ENCODE data around the gene GOLGA6L10. TPM values are rescaled to one million over a fixed set of nuclear protein-coding genes. Genes with fewer than 3 reads are reported as not detected.
"Not testable (repeated sequence)": the region's sequence is repeated elsewhere in the genome, so short reads cannot be mapped to it uniquely, and the experiment has no call there.

The GOLGA6L10 gene
- polyA plus RNA-seq, 2 of the 4 experiments (the other 2 are of a cell fraction) = 0.84 to 0.98 TPM

DNA sequence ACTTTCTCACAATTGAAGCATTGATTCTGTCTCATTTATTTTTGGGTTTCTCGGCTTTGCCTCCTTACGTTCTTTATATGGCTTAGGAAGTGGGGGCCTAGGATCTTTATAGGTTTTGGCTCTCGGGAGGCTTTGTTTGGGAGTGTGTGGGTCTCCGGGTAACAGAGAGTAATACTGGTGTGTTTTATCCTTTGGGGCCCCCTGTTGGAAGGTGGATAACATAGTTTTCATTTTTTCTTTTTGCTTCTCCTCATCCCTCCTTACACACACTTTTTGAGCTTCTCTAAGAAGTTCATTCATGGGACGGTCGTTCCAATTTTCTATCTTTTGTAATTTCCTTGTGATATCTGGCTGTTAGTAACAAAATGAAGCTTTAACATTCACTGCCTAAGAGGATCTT, 30.3 kb upstream of the GOLGA6L10 start:
- DNase-seq (ENCODE audit: low read depth in 1 of 2, low spot score in 1 of 2); H3K9me3 ChIP-seq; H3K27ac ChIP-seq; H3K4me1 ChIP-seq; H3K4me3 ChIP-seq; POLR2A ChIA-PET; CTCF ChIA-PET; ATAC-seq; FAIRE-seq; H3K4me2 ChIP-seq: not testable (repeated sequence)
- WGBS (ENCODE audit: missing lambda C conversion rate) = 87% methylated on average over 6 of the region's 6 CpGs

DNA sequence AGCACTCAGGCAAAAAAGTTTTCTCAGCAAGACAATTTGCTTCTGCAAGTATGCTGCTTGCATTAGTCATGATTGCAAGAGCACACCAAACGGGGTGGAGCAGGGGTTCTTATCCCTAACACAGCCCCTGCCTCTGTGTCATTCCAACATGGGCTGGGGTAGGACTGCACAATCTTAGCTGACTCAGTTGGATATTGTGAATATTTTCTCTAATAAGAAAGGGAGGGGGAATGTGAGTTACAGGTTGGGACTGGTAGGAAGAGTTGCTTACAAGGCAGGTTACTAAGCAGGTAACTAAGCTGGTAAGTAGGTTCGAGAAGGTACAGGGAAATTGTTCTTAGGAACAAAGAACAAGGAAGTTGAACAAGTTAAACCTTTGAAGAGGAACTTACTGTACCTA, 24.4 kb upstream of the GOLGA6L10 start:
- H3K4me2 ChIP-seq; ATAC-seq; H3K4me1 ChIP-seq; DNase-seq (ENCODE audit: low read depth in 1 of 2, low spot score in 1 of 2); FAIRE-seq; CTCF ChIA-PET; POLR2A ChIA-PET; H3K27ac ChIP-seq; H3K4me3 ChIP-seq: not testable (repeated sequence)
- WGBS (ENCODE audit: missing lambda C conversion rate) = 42% methylated on average over 2 of the region's 2 CpGs
- peaks cover 11% of the 10 kb centered on the region for H3K9me3 ChIP-seq

DNA sequence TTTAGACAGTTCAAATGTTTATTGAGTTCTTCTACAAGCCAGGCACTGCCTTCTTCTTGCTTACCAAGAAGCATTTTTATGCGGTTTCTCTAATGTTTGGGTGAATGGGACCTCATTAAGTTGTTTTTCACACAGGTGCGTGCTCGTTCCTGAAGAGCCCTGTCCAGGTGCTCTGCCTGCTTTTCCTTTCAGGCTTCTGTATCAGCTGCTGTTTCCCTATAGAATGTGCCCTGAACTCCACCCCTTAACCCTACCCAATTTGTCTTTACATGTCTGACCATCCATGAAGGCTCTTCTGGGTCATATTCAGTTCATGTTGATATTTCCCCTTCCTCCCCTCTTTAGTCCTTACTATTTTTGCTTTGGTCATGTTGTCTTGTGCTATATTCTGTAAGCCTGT, 22.4 kb upstream of the GOLGA6L10 start:
- no peak overlapping the region for H3K27ac ChIP-seq
- FAIRE-seq (no peak), ATAC-seq (no peak), DNase-seq (ENCODE audit: low read depth in 1 of 2, low spot score in 1 of 2) (no peak)
- ChIA-PET CTCF (no interaction called here), POLR2A (no interaction called here)
- H3K4me1 ChIP-seq = no peaks in the 10 kb centered on the region
- no peak overlapping the region for H3K4me2 ChIP-seq
- 92% methylated on average over 3 of the region's 3 CpGs for WGBS (ENCODE audit: missing lambda C conversion rate)
- TF ChIP-seq HDAC2 (IDR thresholded peaks at IDR 0.05) (no peak), RCOR1 (IDR thresholded peaks at IDR 0.05; ENCODE audit: low read depth, low read length) (no peak)
- no peak overlapping the region for H3K4me3 ChIP-seq
- H3K9me3 ChIP-seq = peaks cover 11% of the 10 kb centered on the region

DNA sequence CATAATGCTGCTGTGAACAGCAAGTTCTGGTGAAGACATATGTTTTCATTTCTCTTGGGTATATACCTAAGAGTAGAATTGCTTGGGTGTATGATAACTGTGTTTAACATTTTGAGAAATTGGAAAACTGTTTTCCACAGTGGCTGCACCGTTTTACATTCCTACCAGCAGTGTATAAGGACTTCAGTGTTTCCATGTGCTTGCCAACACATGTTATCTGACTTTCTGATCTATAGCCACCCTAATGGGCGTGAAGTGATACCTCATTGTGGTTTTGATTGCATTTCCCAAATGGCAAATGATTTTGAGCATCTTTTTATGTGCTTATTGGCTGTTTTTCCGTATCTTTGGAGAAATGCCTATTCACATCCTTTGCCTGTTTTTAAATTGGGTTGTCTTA, 18.5 kb upstream of the GOLGA6L10 start:
- ATAC-seq = not testable (repeated sequence)

DNA sequence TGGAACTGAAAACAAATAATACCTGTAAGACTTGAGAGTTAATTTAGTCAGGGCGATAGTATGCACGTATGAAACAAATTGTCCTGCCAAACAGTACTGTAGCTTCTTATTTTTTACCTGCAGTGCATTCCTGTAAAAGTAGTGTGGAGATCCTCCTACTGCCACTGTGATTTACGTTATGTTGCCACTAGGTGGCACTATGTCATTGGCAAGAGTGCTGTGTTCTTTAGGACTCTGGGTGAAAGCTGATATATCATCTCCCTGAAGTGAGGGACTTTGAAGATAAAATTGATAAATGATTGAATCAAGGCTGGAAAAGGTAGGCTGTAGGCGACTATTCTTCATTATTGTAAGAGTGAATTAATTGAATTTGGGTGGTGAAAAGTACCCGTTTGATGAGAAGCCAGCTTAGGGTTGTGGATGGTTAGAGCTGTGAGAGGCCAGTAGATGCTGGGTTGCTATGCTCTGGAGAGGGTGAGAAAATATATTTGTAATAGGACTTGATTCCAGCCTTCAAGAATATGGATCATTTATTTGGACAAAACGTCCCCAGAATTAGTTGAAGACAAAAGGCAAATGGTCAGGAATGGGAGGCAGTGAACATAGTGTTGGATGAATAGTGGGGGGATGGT, 16.5 kb upstream of the GOLGA6L10 start:
- H3K4me3 ChIP-seq; H3K27ac ChIP-seq; H3K9me3 ChIP-seq; H3K4me1 ChIP-seq; FAIRE-seq; CTCF ChIA-PET; H3K4me2 ChIP-seq; DNase-seq (ENCODE audit: low read depth in 1 of 2, low spot score in 1 of 2); POLR2A ChIA-PET: not testable (repeated sequence)
- 8% methylated on average over 3 of the region's 6 CpGs for WGBS (ENCODE audit: missing lambda C conversion rate)
- TF ChIP-seq RAD21 (conservative IDR thresholded peaks at IDR 0.05 in 1 of 2, IDR thresholded peaks at IDR 0.05 in 1 of 2) (peak; percentile 19 to 52; a peak in 2 of 5 replicates), SMC3 (IDR thresholded peaks at IDR 0.05) (0 out of 3 replicates have a peak, but pooled peaks have one; percentile 16)
- TF ChIP-seq, protein P1, sequence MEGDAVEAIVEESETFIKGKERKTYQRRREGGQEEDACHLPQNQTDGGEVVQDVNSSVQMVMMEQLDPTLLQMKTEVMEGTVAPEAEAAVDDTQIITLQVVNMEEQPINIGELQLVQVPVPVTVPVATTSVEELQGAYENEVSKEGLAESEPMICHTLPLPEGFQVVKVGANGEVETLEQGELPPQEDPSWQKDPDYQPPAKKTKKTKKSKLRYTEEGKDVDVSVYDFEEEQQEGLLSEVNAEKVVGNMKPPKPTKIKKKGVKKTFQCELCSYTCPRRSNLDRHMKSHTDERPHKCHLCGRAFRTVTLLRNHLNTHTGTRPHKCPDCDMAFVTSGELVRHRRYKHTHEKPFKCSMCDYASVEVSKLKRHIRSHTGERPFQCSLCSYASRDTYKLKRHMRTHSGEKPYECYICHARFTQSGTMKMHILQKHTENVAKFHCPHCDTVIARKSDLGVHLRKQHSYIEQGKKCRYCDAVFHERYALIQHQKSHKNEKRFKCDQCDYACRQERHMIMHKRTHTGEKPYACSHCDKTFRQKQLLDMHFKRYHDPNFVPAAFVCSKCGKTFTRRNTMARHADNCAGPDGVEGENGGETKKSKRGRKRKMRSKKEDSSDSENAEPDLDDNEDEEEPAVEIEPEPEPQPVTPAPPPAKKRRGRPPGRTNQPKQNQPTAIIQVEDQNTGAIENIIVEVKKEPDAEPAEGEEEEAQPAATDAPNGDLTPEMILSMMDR (IDR thresholded peaks at IDR 0.05) = peak; percentile 32
- peak; percentile 95 to 100 for ATAC-seq

More for the DNA sequence above, 18.5 kb upstream of the GOLGA6L10 start:
- 48% methylated on average over 2 of the region's 3 CpGs for WGBS (ENCODE audit: missing lambda C conversion rate)
- H3K9me3 ChIP-seq; H3K4me2 ChIP-seq; FAIRE-seq; POLR2A ChIA-PET; DNase-seq (ENCODE audit: low read depth in 1 of 2, low spot score in 1 of 2); H3K4me3 ChIP-seq; H3K4me1 ChIP-seq; H3K27ac ChIP-seq; CTCF ChIA-PET: not testable (repeated sequence)

DNA sequence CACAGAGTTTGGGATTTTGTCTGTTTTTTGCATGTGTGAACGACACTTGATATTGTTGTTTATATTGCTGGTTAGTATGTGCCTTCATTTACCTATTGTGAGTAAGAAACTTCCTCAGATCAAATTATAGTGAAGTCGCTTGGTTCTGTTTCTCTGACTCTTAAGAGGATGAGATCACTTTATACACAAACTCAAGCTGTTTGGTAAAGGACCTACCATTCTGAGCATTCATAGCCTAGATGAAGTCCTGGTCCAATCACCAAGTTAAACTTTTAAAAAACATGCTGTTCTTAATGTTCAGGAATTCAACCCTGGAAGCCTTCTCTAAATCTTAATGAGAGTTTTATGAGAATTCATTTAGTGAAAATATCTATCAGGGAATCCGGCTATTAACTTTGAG, 15.3 kb upstream of the GOLGA6L10 start:
- H3K9me3 ChIP-seq; H3K27ac ChIP-seq; FAIRE-seq; H3K4me1 ChIP-seq; DNase-seq (ENCODE audit: low read depth in 1 of 2, low spot score in 1 of 2); H3K4me3 ChIP-seq; CTCF ChIA-PET; H3K4me2 ChIP-seq; ATAC-seq; POLR2A ChIA-PET: not testable (repeated sequence)
- 100% methylated on average over 1 of the region's 3 CpGs for WGBS (ENCODE audit: missing lambda C conversion rate)

DNA sequence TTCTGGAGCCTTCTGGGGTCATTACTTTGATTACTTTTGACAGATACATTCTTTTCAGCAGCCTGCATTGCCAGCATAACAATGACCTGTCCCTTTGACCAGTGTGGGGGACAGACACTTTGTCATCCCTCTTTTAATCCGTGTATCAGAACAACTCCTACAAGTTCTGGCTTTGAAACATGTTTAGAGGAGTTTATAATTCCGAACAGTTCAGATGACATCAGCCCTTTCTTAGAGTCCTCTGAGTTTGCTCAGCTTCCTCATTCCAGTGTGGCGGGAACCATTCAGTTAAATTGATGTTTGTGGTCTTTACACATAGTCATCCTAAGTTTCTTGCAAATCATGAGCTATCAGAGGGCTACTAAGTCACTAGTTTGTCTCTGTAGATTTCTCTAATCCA, 13.5 kb upstream of the GOLGA6L10 start:
- H3K4me2 ChIP-seq; ATAC-seq; CTCF ChIA-PET; H3K4me1 ChIP-seq; FAIRE-seq; H3K9me3 ChIP-seq; POLR2A ChIA-PET; H3K4me3 ChIP-seq; H3K27ac ChIP-seq; DNase-seq (ENCODE audit: low read depth in 1 of 2, low spot score in 1 of 2): not testable (repeated sequence)
- WGBS (ENCODE audit: missing lambda C conversion rate) = no CpG with 5 or more reads among the region's 3 CpGs

DNA sequence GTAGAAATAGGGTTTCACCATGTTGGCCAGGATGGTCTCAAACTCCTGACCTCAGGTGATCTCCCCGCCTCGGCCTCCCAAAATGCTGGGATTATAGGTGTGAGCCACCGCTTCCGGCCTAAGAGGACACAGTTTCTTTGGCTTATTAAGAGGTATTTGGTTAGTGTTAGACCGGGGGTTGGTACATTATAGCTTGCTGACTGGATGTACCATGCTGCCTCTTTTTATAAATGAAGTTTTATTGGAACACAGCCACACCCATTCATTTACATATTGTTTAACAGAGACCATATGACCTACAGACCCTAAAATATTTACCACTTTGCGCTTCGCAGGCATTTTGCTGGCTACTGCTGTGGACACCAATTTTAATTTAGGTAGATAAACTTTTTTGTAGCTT, 11.3 kb upstream of the GOLGA6L10 start:
- CTCF ChIA-PET; H3K27ac ChIP-seq; DNase-seq (ENCODE audit: low read depth in 1 of 2, low spot score in 1 of 2); H3K4me3 ChIP-seq; ATAC-seq; FAIRE-seq; POLR2A ChIA-PET; H3K4me1 ChIP-seq; H3K9me3 ChIP-seq; H3K4me2 ChIP-seq: not testable (repeated sequence)
- 96% methylated on average over 4 of the region's 7 CpGs for WGBS (ENCODE audit: missing lambda C conversion rate)

DNA sequence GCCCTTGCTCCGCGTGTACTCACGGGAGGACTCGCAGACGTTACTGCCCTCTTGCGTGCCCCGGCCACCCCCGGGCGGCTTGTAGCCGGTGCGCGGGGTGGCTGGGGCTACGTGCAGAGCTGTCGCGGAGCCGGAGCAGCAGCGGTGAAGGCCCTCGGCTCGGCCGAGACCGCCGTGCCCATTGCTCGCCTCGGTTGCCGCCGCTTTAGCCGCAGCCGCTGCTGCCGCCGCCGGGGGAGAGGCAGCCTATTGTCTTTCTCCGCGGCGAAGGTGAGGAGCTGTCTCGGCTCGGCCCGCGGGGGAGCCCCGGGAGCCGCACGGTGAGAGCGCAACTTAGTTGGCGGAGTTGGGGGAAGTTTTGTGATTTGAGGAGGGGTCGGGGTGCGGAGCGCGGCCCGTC, 5.8 kb upstream of the GOLGA6L10 start:
- ATAC-seq; DNase-seq (ENCODE audit: low read depth in 1 of 2, low spot score in 1 of 2); H3K4me2 ChIP-seq; H3K4me3 ChIP-seq; H3K9me3 ChIP-seq; H3K4me1 ChIP-seq; CTCF ChIA-PET; POLR2A ChIA-PET; FAIRE-seq; H3K27ac ChIP-seq: not testable (repeated sequence)
- WGBS (ENCODE audit: missing lambda C conversion rate) = no CpG with 5 or more reads among the region's 48 CpGs

DNA sequence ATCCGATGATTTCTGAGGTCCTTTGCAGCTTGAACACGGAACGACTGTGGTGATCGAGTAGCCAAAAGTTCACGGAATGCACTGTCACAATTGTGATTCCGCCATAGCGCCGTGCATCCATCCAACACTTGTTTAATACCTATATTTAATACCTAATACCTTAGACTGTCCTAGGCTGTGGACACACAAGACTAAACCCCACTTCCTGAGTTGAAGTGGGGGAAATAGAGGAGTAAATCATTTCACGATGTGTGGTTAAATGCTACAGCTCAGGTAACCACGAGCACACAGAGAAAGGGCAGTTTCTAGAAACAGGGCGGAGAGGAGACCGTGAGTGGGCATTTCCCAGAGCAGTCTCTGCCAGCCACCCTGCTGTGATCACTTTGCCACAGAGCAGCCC, 5.3 kb upstream of the GOLGA6L10 start:
- POLR2A ChIA-PET; CTCF ChIA-PET; DNase-seq (ENCODE audit: low read depth in 1 of 2, low spot score in 1 of 2); ATAC-seq; H3K4me1 ChIP-seq; H3K9me3 ChIP-seq; FAIRE-seq: not testable (repeated sequence)
- Histone ChIP-seq H3K4me3 (peak overlapping the region; percentile 39; the same call in 2 of the 3 replicates), H3K27ac (peak overlapping the region; percentile 64 to 77; a peak in 4 of 6 replicates), H3K4me2 (peak overlapping the region; percentile 71)
- WGBS (ENCODE audit: missing lambda C conversion rate) = 10% methylated on average over 10 of the region's 12 CpGs
